GM12864 (cell line): ENCODE measurements around the gene ICE2.

Experiments
- DNase-seq: peaks from one replicate; pipeline ENCODE4 v3.0.0-alpha.2; 2011; ENCODE audit warnings: low read depth
- H3K4me3 ChIP-seq: 2 replicates; pipeline ENCODE4 v1.5.1; 2011; ENCODE audit warnings: mild to moderate bottlenecking, low read depth, low read length, control low read depth
- TF ChIP-seq, protein P1 (sequence below): IDR thresholded peaks from 2 replicates; pipeline ENCODE4 v1.5.1; 2011; ENCODE audit warnings: low read depth, mild to moderate bottlenecking, moderate library complexity, low read length, control low read depth, inconsistent platforms; ENCODE audit errors: missing control alignments

Gene ICE2

GRCh38 chr15:60496853-60497252 is 17.9 kb upstream of the ICE2 start:
- no peak for DNase-seq
- TF ChIP-seq, protein P1, sequence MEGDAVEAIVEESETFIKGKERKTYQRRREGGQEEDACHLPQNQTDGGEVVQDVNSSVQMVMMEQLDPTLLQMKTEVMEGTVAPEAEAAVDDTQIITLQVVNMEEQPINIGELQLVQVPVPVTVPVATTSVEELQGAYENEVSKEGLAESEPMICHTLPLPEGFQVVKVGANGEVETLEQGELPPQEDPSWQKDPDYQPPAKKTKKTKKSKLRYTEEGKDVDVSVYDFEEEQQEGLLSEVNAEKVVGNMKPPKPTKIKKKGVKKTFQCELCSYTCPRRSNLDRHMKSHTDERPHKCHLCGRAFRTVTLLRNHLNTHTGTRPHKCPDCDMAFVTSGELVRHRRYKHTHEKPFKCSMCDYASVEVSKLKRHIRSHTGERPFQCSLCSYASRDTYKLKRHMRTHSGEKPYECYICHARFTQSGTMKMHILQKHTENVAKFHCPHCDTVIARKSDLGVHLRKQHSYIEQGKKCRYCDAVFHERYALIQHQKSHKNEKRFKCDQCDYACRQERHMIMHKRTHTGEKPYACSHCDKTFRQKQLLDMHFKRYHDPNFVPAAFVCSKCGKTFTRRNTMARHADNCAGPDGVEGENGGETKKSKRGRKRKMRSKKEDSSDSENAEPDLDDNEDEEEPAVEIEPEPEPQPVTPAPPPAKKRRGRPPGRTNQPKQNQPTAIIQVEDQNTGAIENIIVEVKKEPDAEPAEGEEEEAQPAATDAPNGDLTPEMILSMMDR = no peak
- no peak overlapping the region for H3K4me3 ChIP-seq

DNA sequence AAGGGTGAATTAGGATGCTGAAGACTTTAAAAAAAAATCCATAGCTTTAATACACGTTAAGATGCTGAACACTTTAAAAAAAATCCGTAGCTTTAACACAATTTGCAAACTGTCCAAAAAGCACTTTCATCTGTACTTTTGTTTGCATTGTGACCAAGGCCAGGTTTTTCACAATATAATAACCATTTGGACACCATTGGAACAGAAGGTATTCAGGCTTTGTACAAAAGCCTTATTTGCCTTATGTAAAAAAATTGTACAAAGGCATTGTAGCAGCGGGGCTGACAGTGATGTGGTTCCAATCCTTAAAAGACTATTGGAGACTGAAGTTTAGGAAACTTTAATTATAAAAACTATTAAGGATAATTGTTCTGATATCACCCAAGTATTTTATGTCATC is 15.2 kb upstream of the ICE2 start:
- TF ChIP-seq, protein P1 = no peak
- no peak overlapping the region for H3K4me3 ChIP-seq
- no peak for DNase-seq

DNA sequence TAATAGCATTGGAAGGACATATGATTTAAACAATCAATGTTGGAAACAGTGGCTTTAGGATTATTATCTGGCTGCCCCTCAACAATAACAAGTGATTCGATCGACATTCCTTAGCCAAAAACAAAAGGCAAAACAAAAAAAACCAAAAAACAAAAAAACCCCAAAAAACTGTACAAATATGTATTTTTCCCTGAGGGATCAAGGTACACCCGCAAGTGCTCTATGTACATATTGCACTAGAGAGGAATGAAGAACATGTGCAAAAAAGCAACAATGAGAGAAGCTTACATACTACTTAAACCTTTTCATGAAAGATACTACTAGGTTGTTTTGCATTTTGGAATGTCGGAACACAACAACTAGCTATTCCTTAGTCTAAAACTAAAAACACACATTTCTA is 14.2 kb upstream of the ICE2 start:
- H3K4me3 ChIP-seq = no peak overlapping the region
- TF ChIP-seq, protein P1 = no peak
- DNase-seq = no peak

GRCh38 chr15:60486742-60487141 is 7.8 kb upstream of the ICE2 start:
- TF ChIP-seq, protein P1 = no peak
- DNase-seq = no peak
- H3K4me3 ChIP-seq = no peak overlapping the region

DNA sequence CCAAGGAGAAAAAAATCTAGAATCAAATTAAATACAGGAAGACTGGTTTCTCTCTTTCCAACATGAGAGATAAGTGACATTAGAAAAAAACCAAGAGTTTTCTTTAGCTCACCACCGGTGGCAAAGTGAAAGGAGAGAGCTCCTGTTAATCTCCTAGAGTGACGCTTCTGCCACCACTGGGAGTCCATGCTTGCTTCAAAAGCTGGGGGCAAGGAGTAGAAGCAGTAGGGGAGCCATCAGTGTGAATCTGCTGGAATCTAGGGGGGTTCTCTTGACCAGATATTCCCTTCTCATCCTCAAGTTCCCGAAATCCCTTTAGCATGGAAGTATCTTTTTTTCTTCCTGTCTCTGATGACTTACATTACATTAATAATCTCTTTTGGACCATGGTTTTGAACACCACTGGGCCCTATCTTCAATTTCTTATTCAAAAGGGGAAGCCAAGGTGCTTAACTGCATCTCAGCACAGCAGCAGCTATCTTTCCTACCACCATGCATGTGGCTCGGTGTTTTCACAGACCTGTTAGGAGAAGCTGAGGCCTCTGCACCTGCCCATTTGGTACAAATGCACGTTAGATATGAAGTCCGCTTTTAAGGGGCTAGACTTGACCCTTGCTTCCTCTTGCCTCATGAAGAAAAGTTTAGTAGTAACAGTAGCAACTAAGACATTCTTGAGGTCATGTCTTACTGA is 6.6 kb upstream of the ICE2 start:
- H3K4me3 ChIP-seq = no peak overlapping the region
- no peak for DNase-seq
- TF ChIP-seq, protein P1 = no peak

- H3K4me3 ChIP-seq = no peak overlapping the region
- TF ChIP-seq, protein P1 = no peak
- DNase-seq = no peak
These were observed 4.1 kb upstream of the ICE2 start for GRCh38 chr15:60483042-60483441.

DNA sequence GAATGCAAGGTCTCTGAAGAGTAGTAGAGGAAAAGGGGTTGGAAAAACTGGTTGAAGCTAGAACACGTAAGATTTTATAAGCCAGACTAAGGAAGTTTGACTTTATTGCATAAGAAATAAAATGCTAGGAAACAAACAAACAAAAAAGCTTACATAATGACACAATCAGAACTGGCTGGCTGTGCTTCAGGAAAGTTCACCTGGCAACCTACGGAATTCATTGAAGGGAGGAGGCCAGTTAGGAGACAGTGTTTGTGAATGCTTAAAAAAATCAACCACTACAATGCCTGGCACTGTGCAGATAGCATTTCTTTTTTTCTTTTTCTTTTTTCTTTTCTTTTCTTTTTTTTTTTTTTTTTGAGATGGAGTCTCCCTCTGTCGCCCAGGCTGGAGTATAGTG is 1.9 kb upstream of the ICE2 start:
- no peak overlapping the region for H3K4me3 ChIP-seq
- TF ChIP-seq, protein P1 = no peak
- no peak for DNase-seq
